ENCODE measurements around the gene LEKR1.

Gene LEKR1

DNA sequence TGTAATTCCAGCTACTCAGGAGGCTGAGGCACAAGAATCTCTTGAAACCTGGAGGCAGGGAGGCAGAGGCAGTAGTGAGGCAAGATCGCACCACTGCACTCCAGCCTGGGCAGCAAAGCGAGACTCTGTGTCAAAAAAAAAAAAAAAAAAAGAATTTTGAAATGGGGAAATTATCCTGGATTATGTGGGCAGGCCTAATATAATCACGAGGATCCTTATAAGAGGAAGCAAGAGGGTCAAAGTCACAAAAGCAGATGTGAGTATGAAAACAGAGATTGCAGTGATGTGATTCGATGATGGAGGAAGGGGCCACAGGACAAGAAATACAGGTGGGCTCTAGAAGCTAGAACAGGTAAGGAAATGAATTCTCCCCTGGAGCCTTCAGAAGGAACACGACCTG is 159.6 kb downstream of the LEKR1 start:
- no peak overlapping the region for H3K4me3 ChIP-seq (ENCODE audit: insufficient read depth in 1 of 2, low read depth in 1 of 2, low read length in 2 of 2)
- H3K27ac ChIP-seq (ENCODE audit: low read length, poor library complexity, severe bottlenecking) = no peak overlapping the region
- no peak overlapping the region for H3K4me2 ChIP-seq (ENCODE audit: low read length, poor library complexity, severe bottlenecking)
- no peak overlapping the region for H4K91ac ChIP-seq (ENCODE audit: low read length)
- H2BK15ac ChIP-seq (ENCODE audit: low read depth, poor library complexity, severe bottlenecking) = no peak overlapping the region
- no peaks in the 10 kb centered on the region for H3K27me3 ChIP-seq (ENCODE audit: control insufficient read depth in 1 of 2, insufficient read depth in 1 of 2, low read length in 2 of 2)
- no peak overlapping the region for H3K4ac ChIP-seq (ENCODE audit: low read depth in 1 of 2, low read length in 2 of 2)
- WGBS = 96% methylated on average over 5 of the region's 5 CpGs
- no peak overlapping the region for H2AK5ac ChIP-seq (ENCODE audit: low read length, severe bottlenecking)
- no peaks in the 10 kb centered on the region for H3K79me1 ChIP-seq (replicated peaks; ENCODE audit: low read length, poor library complexity, severe bottlenecking)
- no peak for DNase-seq
- H3K23ac ChIP-seq (ENCODE audit: low read length in 2 of 2) = no peak overlapping the region
- no peak overlapping the region for H2BK5ac ChIP-seq (ENCODE audit: low read depth, low read length, poor library complexity, severe bottlenecking)
- H3K9me3 ChIP-seq (ENCODE audit: control insufficient read depth, low read length) = no peaks in the 10 kb centered on the region
- H4K8ac ChIP-seq (ENCODE audit: low read length) = no peak overlapping the region
- no peak overlapping the region for H3K18ac ChIP-seq (ENCODE audit: low read depth in 1 of 2, low read length in 2 of 2)
- no peaks in the 10 kb centered on the region for H3K4me1 ChIP-seq (ENCODE audit: control insufficient read depth, insufficient read depth, low read depth, low read length)
- H2BK12ac ChIP-seq (ENCODE audit: low read length in 2 of 2) = no peak overlapping the region
- no peak overlapping the region for H2BK120ac ChIP-seq (ENCODE audit: low read depth, low read length)
- no peak overlapping the region for H3K9ac ChIP-seq (ENCODE audit: low read length)
- no peak overlapping the region for H2AFZ ChIP-seq (ENCODE audit: low read depth, low read length)
- no peak overlapping the region for H3K14ac ChIP-seq (ENCODE audit: low read length in 2 of 2)
- no peaks in the 10 kb centered on the region for H3K36me3 ChIP-seq (ENCODE audit: control insufficient read depth in 1 of 2, insufficient read depth in 2 of 2, low read depth in 1 of 2, low read length in 2 of 2)

DNA sequence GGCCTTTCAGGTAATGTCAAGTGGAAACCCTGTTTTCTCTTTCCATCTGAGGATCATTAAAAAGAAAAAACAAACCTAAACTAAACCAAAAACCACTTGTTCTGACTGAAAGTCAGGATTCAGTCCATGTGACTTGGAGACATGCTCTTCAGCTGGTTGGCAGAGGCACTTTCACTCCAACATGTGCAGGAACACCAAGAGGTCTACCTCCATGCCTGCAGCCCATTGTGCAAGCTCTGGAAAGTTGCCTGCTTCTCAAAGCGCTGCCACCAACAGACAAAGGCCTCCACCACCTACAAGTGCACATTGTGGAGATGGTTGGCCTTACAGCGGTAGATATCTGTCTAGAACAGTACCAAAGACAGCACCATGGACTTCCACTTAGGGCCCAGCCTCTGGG is 161.8 kb downstream of the LEKR1 start:
- no peaks in the 10 kb centered on the region for H3K4me1 ChIP-seq (ENCODE audit: control insufficient read depth, insufficient read depth, low read depth, low read length)
- H3K4ac ChIP-seq (ENCODE audit: low read depth in 1 of 2, low read length in 2 of 2) = no peak overlapping the region
- H3K4me3 ChIP-seq (ENCODE audit: insufficient read depth in 1 of 2, low read depth in 1 of 2, low read length in 2 of 2) = no peak overlapping the region
- no peak overlapping the region for H2AK5ac ChIP-seq (ENCODE audit: low read length, severe bottlenecking)
- H3K79me1 ChIP-seq (replicated peaks; ENCODE audit: low read length, poor library complexity, severe bottlenecking) = no peaks in the 10 kb centered on the region
- WGBS = 95% methylated on average over 2 of the region's 2 CpGs
- no peaks in the 10 kb centered on the region for H3K27me3 ChIP-seq (ENCODE audit: control insufficient read depth in 1 of 2, insufficient read depth in 1 of 2, low read length in 2 of 2)
- no peak overlapping the region for H2AFZ ChIP-seq (ENCODE audit: low read depth, low read length)
- no peak overlapping the region for H3K14ac ChIP-seq (ENCODE audit: low read length in 2 of 2)
- no peak overlapping the region for H3K27ac ChIP-seq (ENCODE audit: low read length, poor library complexity, severe bottlenecking)
- no peak overlapping the region for H2BK15ac ChIP-seq (ENCODE audit: low read depth, poor library complexity, severe bottlenecking)
- H3K9me3 ChIP-seq (ENCODE audit: control insufficient read depth, low read length) = no peaks in the 10 kb centered on the region
- H3K18ac ChIP-seq (ENCODE audit: low read depth in 1 of 2, low read length in 2 of 2) = no peak overlapping the region
- H2BK5ac ChIP-seq (ENCODE audit: low read depth, low read length, poor library complexity, severe bottlenecking) = no peak overlapping the region
- no peak overlapping the region for H2BK12ac ChIP-seq (ENCODE audit: low read length in 2 of 2)
- H3K23ac ChIP-seq (ENCODE audit: low read length in 2 of 2) = no peak overlapping the region
- H4K91ac ChIP-seq (ENCODE audit: low read length) = no peak overlapping the region
- H3K36me3 ChIP-seq (ENCODE audit: control insufficient read depth in 1 of 2, insufficient read depth in 2 of 2, low read depth in 1 of 2, low read length in 2 of 2) = no peaks in the 10 kb centered on the region
- no peak overlapping the region for H3K9ac ChIP-seq (ENCODE audit: low read length)
- DNase-seq = no peak
- no peak overlapping the region for H3K4me2 ChIP-seq (ENCODE audit: low read length, poor library complexity, severe bottlenecking)
- no peak overlapping the region for H2BK120ac ChIP-seq (ENCODE audit: low read depth, low read length)
- no peak overlapping the region for H4K8ac ChIP-seq (ENCODE audit: low read length)

DNA sequence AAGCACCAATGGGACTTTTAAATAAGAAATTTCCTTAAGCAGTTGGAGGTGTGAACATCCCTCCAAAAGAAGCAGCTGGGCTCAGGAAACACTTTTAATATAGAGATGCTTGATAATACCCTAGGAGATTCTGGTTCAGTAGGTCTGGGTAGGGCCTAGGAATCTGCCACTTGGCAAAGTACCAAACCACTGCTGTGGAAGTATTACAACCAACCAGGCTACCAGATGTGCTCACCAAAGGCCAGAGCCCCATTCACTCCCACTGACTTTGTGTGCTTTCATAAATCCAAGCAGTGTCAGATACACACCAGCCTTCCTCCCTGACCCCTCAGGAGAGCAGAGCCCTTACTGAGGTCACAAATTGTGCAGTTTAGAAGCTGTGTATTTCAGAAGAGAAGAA is 171.2 kb downstream of the LEKR1 start:
- Histone ChIP-seq H3K14ac (ENCODE audit: low read length in 2 of 2) (no peak overlapping the region), H2BK15ac (ENCODE audit: low read depth, poor library complexity, severe bottlenecking) (no peak overlapping the region), H2BK120ac (ENCODE audit: low read depth, low read length) (no peak overlapping the region), H3K4me3 (ENCODE audit: insufficient read depth in 1 of 2, low read depth in 1 of 2, low read length in 2 of 2) (no peak overlapping the region), H3K4ac (ENCODE audit: low read depth in 1 of 2, low read length in 2 of 2) (no peak overlapping the region), H3K36me3 (ENCODE audit: control insufficient read depth in 1 of 2, insufficient read depth in 2 of 2, low read depth in 1 of 2, low read length in 2 of 2) (no peaks in the 10 kb centered on the region), H2BK12ac (ENCODE audit: low read length in 2 of 2) (no peak overlapping the region), H4K8ac (ENCODE audit: low read length) (no peak overlapping the region), H3K18ac (ENCODE audit: low read depth in 1 of 2, low read length in 2 of 2) (no peak overlapping the region), H3K27me3 (ENCODE audit: control insufficient read depth in 1 of 2, insufficient read depth in 1 of 2, low read length in 2 of 2) (no peaks in the 10 kb centered on the region), H3K9ac (ENCODE audit: low read length) (no peak overlapping the region), H3K4me2 (ENCODE audit: low read length, poor library complexity, severe bottlenecking) (no peak overlapping the region), H2BK5ac (ENCODE audit: low read depth, low read length, poor library complexity, severe bottlenecking) (no peak overlapping the region), H2AK5ac (ENCODE audit: low read length, severe bottlenecking) (no peak overlapping the region), H4K91ac (ENCODE audit: low read length) (no peak overlapping the region), H3K9me3 (ENCODE audit: control insufficient read depth, low read length) (no peaks in the 10 kb centered on the region), H3K79me1 (replicated peaks; ENCODE audit: low read length, poor library complexity, severe bottlenecking) (no peaks in the 10 kb centered on the region), H2AFZ (ENCODE audit: low read depth, low read length) (no peak overlapping the region), H3K23ac (ENCODE audit: low read length in 2 of 2) (no peak overlapping the region), H3K4me1 (ENCODE audit: control insufficient read depth, insufficient read depth, low read depth, low read length) (no peaks in the 10 kb centered on the region), H3K27ac (ENCODE audit: low read length, poor library complexity, severe bottlenecking) (no peak overlapping the region)
- no peak for DNase-seq

DNA sequence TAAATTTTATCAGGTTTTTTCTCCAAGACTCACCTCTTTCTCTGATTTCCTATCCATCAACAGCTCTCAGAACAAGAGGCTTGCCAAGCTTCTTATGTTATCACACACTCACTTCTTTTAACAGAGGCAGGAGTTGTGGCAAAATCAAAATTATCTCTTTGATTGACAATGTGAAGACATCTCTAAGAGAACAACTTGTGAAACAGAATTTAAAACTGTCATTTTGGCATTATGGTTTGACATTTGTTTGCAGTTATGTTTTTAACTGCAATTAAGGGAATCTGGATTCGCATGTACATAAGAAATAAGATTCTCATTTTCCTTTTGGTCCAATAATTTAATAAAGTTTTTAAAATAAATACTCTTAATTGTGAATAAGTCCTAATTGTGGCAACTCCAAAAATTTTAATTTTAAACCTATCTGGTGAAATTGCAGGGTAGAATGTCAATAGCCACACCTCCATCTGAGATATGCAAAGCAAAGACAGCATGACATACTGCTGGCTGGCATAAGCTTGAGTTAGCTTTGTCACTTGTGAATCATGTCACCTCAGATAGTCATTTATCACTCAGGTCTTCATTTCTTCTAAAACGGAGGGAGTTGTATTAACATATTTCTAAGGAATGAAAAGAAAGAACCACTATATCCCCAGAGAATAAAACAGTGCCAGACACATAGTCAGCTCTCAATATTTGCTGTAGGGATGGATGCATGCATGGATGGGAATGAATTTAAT is 175.2 kb downstream of the LEKR1 start:
- H4K91ac ChIP-seq (ENCODE audit: low read length) = no peak overlapping the region
- no peaks in the 10 kb centered on the region for H3K9me3 ChIP-seq (ENCODE audit: control insufficient read depth, low read length)
- no peak overlapping the region for H3K27ac ChIP-seq (ENCODE audit: low read length, poor library complexity, severe bottlenecking)
- H3K23ac ChIP-seq (ENCODE audit: low read length in 2 of 2) = no peak overlapping the region
- H3K27me3 ChIP-seq (ENCODE audit: control insufficient read depth in 1 of 2, insufficient read depth in 1 of 2, low read length in 2 of 2) = no peaks in the 10 kb centered on the region
- no peak overlapping the region for H2AFZ ChIP-seq (ENCODE audit: low read depth, low read length)
- H3K4ac ChIP-seq (ENCODE audit: low read depth in 1 of 2, low read length in 2 of 2) = no peak overlapping the region
- H3K4me1 ChIP-seq (ENCODE audit: control insufficient read depth, insufficient read depth, low read depth, low read length) = no peaks in the 10 kb centered on the region
- H3K79me1 ChIP-seq (replicated peaks; ENCODE audit: low read length, poor library complexity, severe bottlenecking) = no peaks in the 10 kb centered on the region
- no peak overlapping the region for H3K4me3 ChIP-seq (ENCODE audit: insufficient read depth in 1 of 2, low read depth in 1 of 2, low read length in 2 of 2)
- H3K36me3 ChIP-seq (ENCODE audit: control insufficient read depth in 1 of 2, insufficient read depth in 2 of 2, low read depth in 1 of 2, low read length in 2 of 2) = no peaks in the 10 kb centered on the region
- H2BK15ac ChIP-seq (ENCODE audit: low read depth, poor library complexity, severe bottlenecking) = no peak overlapping the region
- DNase-seq = no peak
- no peak overlapping the region for H2BK12ac ChIP-seq (ENCODE audit: low read length in 2 of 2)
- no peak overlapping the region for H4K8ac ChIP-seq (ENCODE audit: low read length)
- no peak overlapping the region for H2AK5ac ChIP-seq (ENCODE audit: low read length, severe bottlenecking)
- H3K18ac ChIP-seq (ENCODE audit: low read depth in 1 of 2, low read length in 2 of 2) = no peak overlapping the region
- WGBS = no CpG with 5 or more reads among the region's 2 CpGs
- no peak overlapping the region for H3K9ac ChIP-seq (ENCODE audit: low read length)
- H3K4me2 ChIP-seq (ENCODE audit: low read length, poor library complexity, severe bottlenecking) = no peak overlapping the region
- no peak overlapping the region for H3K14ac ChIP-seq (ENCODE audit: low read length in 2 of 2)
- no peak overlapping the region for H2BK5ac ChIP-seq (ENCODE audit: low read depth, low read length, poor library complexity, severe bottlenecking)
- H2BK120ac ChIP-seq (ENCODE audit: low read depth, low read length) = no peak overlapping the region

All from mesenchymal stem cell (in vitro differentiated cells and primary cell).